ENCODE measurements around the gene SLC44A5. TPM values are rescaled to one million over a fixed set of nuclear protein-coding genes. Genes with fewer than 3 reads are reported as not detected.

The SLC44A5 gene
- total and polyA plus RNA-seq, 2 donors: 0.05 to 1.5 TPM

- H3K4me1 ChIP-seq (ENCODE audit: control insufficient read depth in 2 of 2, insufficient read depth in 2 of 2, low read length in 2 of 2): no peaks in the 10 kb centered on the region
- DNase-seq (ENCODE audit: low read depth in 6 of 9, low spot score in 9 of 9): no peak
- no peaks in the 10 kb centered on the region for H3K27me3 ChIP-seq (ENCODE audit: control insufficient read depth in 2 of 2, insufficient read depth in 1 of 2, low read length in 1 of 2)
- H3K36me3 ChIP-seq (ENCODE audit: control insufficient read depth in 2 of 2, insufficient read depth in 2 of 2, low read length in 1 of 2): no peaks in the 10 kb centered on the region
- H3K27ac ChIP-seq (ENCODE audit: low read depth in 1 of 2, low read length in 1 of 2): no peak overlapping the region
- no peaks in the 10 kb centered on the region for H3K9me3 ChIP-seq (ENCODE audit: control insufficient read depth in 2 of 2, insufficient read depth in 1 of 2, low read length in 1 of 2)
- H3K4me3 ChIP-seq (ENCODE audit: low read length in 2 of 2): no peak overlapping the region
Measured at GRCh38 chr1:75245239-75245638, 365.7 kb downstream of the SLC44A5 start.

- 92% methylated on average over 1 of the region's 1 CpG for WGBS
- H3K27me3 ChIP-seq (ENCODE audit: control insufficient read depth in 2 of 2, insufficient read depth in 1 of 2, low read length in 1 of 2): no peaks in the 10 kb centered on the region
- DNase-seq (ENCODE audit: low read depth in 6 of 9, low spot score in 9 of 9): no peak
- no peaks in the 10 kb centered on the region for H3K9me3 ChIP-seq (ENCODE audit: control insufficient read depth in 2 of 2, insufficient read depth in 1 of 2, low read length in 1 of 2)
- H3K4me3 ChIP-seq (ENCODE audit: low read length in 2 of 2): no peak overlapping the region
- no peak overlapping the region for H3K27ac ChIP-seq (ENCODE audit: low read depth in 1 of 2, low read length in 1 of 2)
- no peaks in the 10 kb centered on the region for H3K4me1 ChIP-seq (ENCODE audit: control insufficient read depth in 2 of 2, insufficient read depth in 2 of 2, low read length in 2 of 2)
- H3K36me3 ChIP-seq (ENCODE audit: control insufficient read depth in 2 of 2, insufficient read depth in 2 of 2, low read length in 1 of 2): no peaks in the 10 kb centered on the region
Measured at GRCh38 chr1:75243124-75243523, 367.8 kb downstream of the SLC44A5 start.

- no peak overlapping the region for H3K27ac ChIP-seq (ENCODE audit: low read depth in 1 of 2, low read length in 1 of 2)
- no peak overlapping the region for H3K4me3 ChIP-seq (ENCODE audit: low read length in 2 of 2)
- no peaks in the 10 kb centered on the region for H3K9me3 ChIP-seq (ENCODE audit: control insufficient read depth in 2 of 2, insufficient read depth in 1 of 2, low read length in 1 of 2)
- no peaks in the 10 kb centered on the region for H3K4me1 ChIP-seq (ENCODE audit: control insufficient read depth in 2 of 2, insufficient read depth in 2 of 2, low read length in 2 of 2)
- H3K27me3 ChIP-seq (ENCODE audit: control insufficient read depth in 2 of 2, insufficient read depth in 1 of 2, low read length in 1 of 2): no peaks in the 10 kb centered on the region
- no peaks in the 10 kb centered on the region for H3K36me3 ChIP-seq (ENCODE audit: control insufficient read depth in 2 of 2, insufficient read depth in 2 of 2, low read length in 1 of 2)
- DNase-seq (ENCODE audit: low read depth in 6 of 9, low spot score in 9 of 9): no peak
Measured at GRCh38 chr1:75237316-75237715, 373.6 kb downstream of the SLC44A5 start.

- Histone ChIP-seq H3K27me3 (ENCODE audit: control insufficient read depth in 2 of 2, insufficient read depth in 1 of 2, low read length in 1 of 2) (no peaks in the 10 kb centered on the region), H3K4me1 (ENCODE audit: control insufficient read depth in 2 of 2, insufficient read depth in 2 of 2, low read length in 2 of 2) (no peaks in the 10 kb centered on the region), H3K4me3 (ENCODE audit: low read length in 2 of 2) (no peak overlapping the region), H3K36me3 (ENCODE audit: control insufficient read depth in 2 of 2, insufficient read depth in 2 of 2, low read length in 1 of 2) (no peaks in the 10 kb centered on the region), H3K9me3 (ENCODE audit: control insufficient read depth in 2 of 2, insufficient read depth in 1 of 2, low read length in 1 of 2) (no peaks in the 10 kb centered on the region), H3K27ac (ENCODE audit: low read depth in 1 of 2, low read length in 1 of 2) (no peak overlapping the region)
- no peak for DNase-seq (ENCODE audit: low read depth in 6 of 9, low spot score in 9 of 9)
- WGBS: 86% methylated on average over 3 of the region's 3 CpGs
Measured at GRCh38 chr1:75234562-75234961, 376.4 kb downstream of the SLC44A5 start.

GRCh38 chr1:75233302-75233929 lies 377.5 kb downstream of the SLC44A5 start:
- no peaks in the 10 kb centered on the region for H3K4me1 ChIP-seq (ENCODE audit: control insufficient read depth in 2 of 2, insufficient read depth in 2 of 2, low read length in 2 of 2)
- H3K27me3 ChIP-seq (ENCODE audit: control insufficient read depth in 2 of 2, insufficient read depth in 1 of 2, low read length in 1 of 2): no peaks in the 10 kb centered on the region
- 20% methylated on average over 11 of the region's 11 CpGs for WGBS
- H3K36me3 ChIP-seq (ENCODE audit: control insufficient read depth in 2 of 2, insufficient read depth in 2 of 2, low read length in 1 of 2): no peaks in the 10 kb centered on the region
- no peaks in the 10 kb centered on the region for H3K9me3 ChIP-seq (ENCODE audit: control insufficient read depth in 2 of 2, insufficient read depth in 1 of 2, low read length in 1 of 2)
- H3K27ac ChIP-seq (ENCODE audit: low read depth in 1 of 2, low read length in 1 of 2): no peak overlapping the region
- no peak overlapping the region for H3K4me3 ChIP-seq (ENCODE audit: low read length in 2 of 2)
- DNase-seq (ENCODE audit: low read depth in 6 of 9, low spot score in 9 of 9): peak in 4 of 9 donors; percentile 1 to 30 (median 6)

- no peaks in the 10 kb centered on the region for H3K36me3 ChIP-seq (ENCODE audit: control insufficient read depth in 2 of 2, insufficient read depth in 2 of 2, low read length in 1 of 2)
- H3K4me3 ChIP-seq (ENCODE audit: low read length in 2 of 2): no peak overlapping the region
- no peaks in the 10 kb centered on the region for H3K27me3 ChIP-seq (ENCODE audit: control insufficient read depth in 2 of 2, insufficient read depth in 1 of 2, low read length in 1 of 2)
- no peak for DNase-seq (ENCODE audit: low read depth in 6 of 9, low spot score in 9 of 9)
- WGBS: 92% methylated on average over 3 of the region's 3 CpGs
- no peaks in the 10 kb centered on the region for H3K4me1 ChIP-seq (ENCODE audit: control insufficient read depth in 2 of 2, insufficient read depth in 2 of 2, low read length in 2 of 2)
- H3K9me3 ChIP-seq (ENCODE audit: control insufficient read depth in 2 of 2, insufficient read depth in 1 of 2, low read length in 1 of 2): no peaks in the 10 kb centered on the region
- H3K27ac ChIP-seq (ENCODE audit: low read depth in 1 of 2, low read length in 1 of 2): no peak overlapping the region
Measured at GRCh38 chr1:75220072-75220471, 390.8 kb downstream of the SLC44A5 start.

- no peak overlapping the region for H3K4me3 ChIP-seq (ENCODE audit: low read length in 2 of 2)
- no peaks in the 10 kb centered on the region for H3K4me1 ChIP-seq (ENCODE audit: control insufficient read depth in 2 of 2, insufficient read depth in 2 of 2, low read length in 2 of 2)
- H3K27me3 ChIP-seq (ENCODE audit: control insufficient read depth in 2 of 2, insufficient read depth in 1 of 2, low read length in 1 of 2): no peaks in the 10 kb centered on the region
- DNase-seq (ENCODE audit: low read depth in 6 of 9, low spot score in 9 of 9): no peak
- no peaks in the 10 kb centered on the region for H3K9me3 ChIP-seq (ENCODE audit: control insufficient read depth in 2 of 2, insufficient read depth in 1 of 2, low read length in 1 of 2)
- no peak overlapping the region for H3K27ac ChIP-seq (ENCODE audit: low read depth in 1 of 2, low read length in 1 of 2)
- no peaks in the 10 kb centered on the region for H3K36me3 ChIP-seq (ENCODE audit: control insufficient read depth in 2 of 2, insufficient read depth in 2 of 2, low read length in 1 of 2)
Measured at GRCh38 chr1:75214017-75214416, 396.9 kb downstream of the SLC44A5 start.

- no peaks in the 10 kb centered on the region for H3K4me1 ChIP-seq (ENCODE audit: control insufficient read depth in 2 of 2, insufficient read depth in 2 of 2, low read length in 2 of 2)
- DNase-seq (ENCODE audit: low read depth in 6 of 9, low spot score in 9 of 9): no peak
- no peaks in the 10 kb centered on the region for H3K36me3 ChIP-seq (ENCODE audit: control insufficient read depth in 2 of 2, insufficient read depth in 2 of 2, low read length in 1 of 2)
- no peak overlapping the region for H3K4me3 ChIP-seq (ENCODE audit: low read length in 2 of 2)
- WGBS: 88% methylated on average over 1 of the region's 1 CpG
- no peak overlapping the region for H3K27ac ChIP-seq (ENCODE audit: low read depth in 1 of 2, low read length in 1 of 2)
- H3K9me3 ChIP-seq (ENCODE audit: control insufficient read depth in 2 of 2, insufficient read depth in 1 of 2, low read length in 1 of 2): no peaks in the 10 kb centered on the region
- H3K27me3 ChIP-seq (ENCODE audit: control insufficient read depth in 2 of 2, insufficient read depth in 1 of 2, low read length in 1 of 2): no peaks in the 10 kb centered on the region
Measured at GRCh38 chr1:75211648-75212047, 399.3 kb downstream of the SLC44A5 start.

- no peak overlapping the region for H3K4me3 ChIP-seq (ENCODE audit: low read length in 2 of 2)
- no peaks in the 10 kb centered on the region for H3K9me3 ChIP-seq (ENCODE audit: control insufficient read depth in 2 of 2, insufficient read depth in 1 of 2, low read length in 1 of 2)
- no peaks in the 10 kb centered on the region for H3K4me1 ChIP-seq (ENCODE audit: control insufficient read depth in 2 of 2, insufficient read depth in 2 of 2, low read length in 2 of 2)
- H3K27ac ChIP-seq (ENCODE audit: low read depth in 1 of 2, low read length in 1 of 2): no peak overlapping the region
- no peaks in the 10 kb centered on the region for H3K36me3 ChIP-seq (ENCODE audit: control insufficient read depth in 2 of 2, insufficient read depth in 2 of 2, low read length in 1 of 2)
- DNase-seq (ENCODE audit: low read depth in 6 of 9, low spot score in 9 of 9): no peak
- H3K27me3 ChIP-seq (ENCODE audit: control insufficient read depth in 2 of 2, insufficient read depth in 1 of 2, low read length in 1 of 2): no peaks in the 10 kb centered on the region
Measured at GRCh38 chr1:75208862-75209261, 402.1 kb downstream of the SLC44A5 start.

All from thymus (tissue), 11 donors.